ENCODE results near the gene STK24. TPM values are rescaled to one million over a fixed set of nuclear protein-coding genes. Genes with fewer than 3 reads are reported as not detected.

Gene STK24
- total RNA-seq, 4 donors from 2014 or later, result 28.7 to 68.4 (median 49.4) TPM

- ATAC-seq, result no peak
- TF ChIP-seq POLR2A (IDR thresholded peaks at IDR 0.05) (no peak), CTCF (IDR thresholded peaks at IDR 0.05 in 4 of 5, conservative IDR thresholded peaks at IDR 0.05 in 1 of 5) (no peak)
Observed at GRCh38 chr13:98407575-98407974, 169.3 kb downstream of the STK24 start.

GRCh38 chr13:98406971-98407370 is 169.9 kb downstream of the STK24 start:
- DNase-seq (no peak), ATAC-seq (no peak)
- Histone ChIP-seq H3K9me3 (no peaks in the 10 kb centered on the region), H3K27ac (no peak overlapping the region), H3K4me3 (no peak overlapping the region), H3K4me1 (no peaks in the 10 kb centered on the region), H3K27me3 (no peaks in the 10 kb centered on the region), H3K36me3 (no peaks in the 10 kb centered on the region)
- TF ChIP-seq CTCF (IDR thresholded peaks at IDR 0.05 in 4 of 5, conservative IDR thresholded peaks at IDR 0.05 in 1 of 5) (no peak), POLR2A (IDR thresholded peaks at IDR 0.05) (no peak)
- intact Hi-C loops (cut with DNase I; ENCODE audit: low total_unique reads) (loop anchor here (10.0 kb wide), 1 partner anchor 272 kb away; no protein-coding TSS in a partner anchor), in situ Hi-C loops (cut with MboI; ENCODE audit: low sequenced_read_pairs in 4 of 4) (loop anchor here in 1 of 4 donors (25.0 kb wide), 1 partner anchor 545 kb away; no protein-coding TSS in a partner anchor)

More at GRCh38 chr13:98407575-98407974, 169.3 kb downstream of the STK24 start:
- no peak for DNase-seq
- Histone ChIP-seq H3K27me3 (no peaks in the 10 kb centered on the region), H3K4me3 (no peak overlapping the region), H3K36me3 (no peaks in the 10 kb centered on the region), H3K4me1 (no peaks in the 10 kb centered on the region), H3K27ac (no peak overlapping the region), H3K9me3 (no peaks in the 10 kb centered on the region)
- intact Hi-C loops (cut with DNase I; ENCODE audit: low total_unique reads) (loop anchor here (10.0 kb wide), 1 partner anchor 273 kb away; no protein-coding TSS in a partner anchor), in situ Hi-C loops (cut with MboI; ENCODE audit: low sequenced_read_pairs in 4 of 4) (loop anchor here in 1 of 4 donors (25.0 kb wide), 1 partner anchor 545 kb away; no protein-coding TSS in a partner anchor)

GRCh38 chr13:98406427-98406826 is 170.5 kb downstream of the STK24 start:
- DNase-seq (no peak), ATAC-seq (no peak)
- intact Hi-C loops (cut with DNase I; ENCODE audit: low total_unique reads), result loop anchor here (10.0 kb wide), 1 partner anchor 272 kb away; no protein-coding TSS in a partner anchor
- in situ Hi-C loops (cut with MboI; ENCODE audit: low sequenced_read_pairs in 4 of 4), result loop anchor here in 1 of 4 donors (25.0 kb wide), 1 partner anchor 544 kb away; no protein-coding TSS in a partner anchor
- Histone ChIP-seq H3K4me3 (no peak overlapping the region), H3K4me1 (no peaks in the 10 kb centered on the region), H3K27ac (no peak overlapping the region), H3K27me3 (no peaks in the 10 kb centered on the region), H3K36me3 (no peaks in the 10 kb centered on the region), H3K9me3 (no peaks in the 10 kb centered on the region)
- TF ChIP-seq CTCF (IDR thresholded peaks at IDR 0.05 in 4 of 5, conservative IDR thresholded peaks at IDR 0.05 in 1 of 5), result no peak
- TF ChIP-seq POLR2A (IDR thresholded peaks at IDR 0.05), result no peak

- intact Hi-C loops (cut with DNase I; ENCODE audit: low total_unique reads), result loop anchor here (10.0 kb wide), 1 partner anchor 271 kb away; no protein-coding TSS in a partner anchor
Observed at GRCh38 chr13:98405690-98406344, 171.1 kb downstream of the STK24 start.

More at GRCh38 chr13:98405690-98406344, 171.1 kb downstream of the STK24 start:
- H3K27ac ChIP-seq, result no peak overlapping the region
- no peaks in the 10 kb centered on the region for H3K9me3 ChIP-seq
- ATAC-seq, result no peak
- H3K27me3 ChIP-seq, result no peaks in the 10 kb centered on the region
- in situ Hi-C loops (cut with MboI; ENCODE audit: low sequenced_read_pairs in 4 of 4), result loop anchor here in 1 of 4 donors (25.0 kb wide), 1 partner anchor 544 kb away; no protein-coding TSS in a partner anchor
- no peaks in the 10 kb centered on the region for H3K36me3 ChIP-seq
- H3K4me3 ChIP-seq, result no peak overlapping the region
- no peak for DNase-seq
- TF ChIP-seq CTCF (IDR thresholded peaks at IDR 0.05 in 4 of 5, conservative IDR thresholded peaks at IDR 0.05 in 1 of 5) (no peak), POLR2A (IDR thresholded peaks at IDR 0.05) (no peak)
- H3K4me1 ChIP-seq, result no peaks in the 10 kb centered on the region

Data from gastrocnemius medialis (tissue), 4 donors.